HEK293 (cell line): ENCODE data around the gene HLA-DPB1.
A peak's percentile ranks its signal among the peaks of the same experiment; 100 is the strongest.

Source experiments
- CTCF ChIA-PET: fragments of 350-600 bp; formaldehyde crosslinking; extraction: SDS; loops from one replicate; lab custom pipeline; 2021; ENCODE audit warnings: antibody characterized with exemption; lab: Yijun Ruan, JAX
- POLR2A ChIA-PET: fragments of 300-600 bp; formaldehyde crosslinking; extraction: SDS; loops from one replicate; lab custom pipeline; 2020; ENCODE audit warnings: antibody characterized with exemption, inconsistent platforms; lab: Yijun Ruan, JAX
- H3K27ac ChIP-seq: fragments of 200-500 bp; sonication (Bioruptor generic); 2 replicates; pipeline ENCODE4 v1.5.1; 2014; ENCODE audit warnings: low read depth, low read length, control low read depth, inconsistent platforms; ENCODE audit errors: extremely low read depth
- H3K36me3 ChIP-seq, 2 experiments: fragments of 200-500 bp in 1 of 2; sonication (Bioruptor generic) in 1 of 2; 1 replicate in 1 of 2; 2 replicates in 1 of 2; pipeline ENCODE4 v1.5.1; 2014 to 2017; ENCODE audit warnings: inconsistent platforms in 2 of 2, low read length in 2 of 2; ENCODE audit not compliant: control insufficient read depth in 2 of 2, insufficient read depth in 1 of 2
- H3K4me1 ChIP-seq: fragments of 200-500 bp; sonication (Bioruptor generic); 2 replicates; pipeline ENCODE4 v1.5.1; 2014; ENCODE audit warnings: mild to moderate bottlenecking, low read length, inconsistent platforms; ENCODE audit not compliant: control insufficient read depth, insufficient read depth
- H3K4me3 ChIP-seq: 2 replicates; pipeline ENCODE4 v1.5.1; 2011; ENCODE audit warnings: low read depth, mild to moderate bottlenecking, control low read depth, low read length, moderate library complexity
- H3K9me3 ChIP-seq: fragments of 200-500 bp; sonication (Bioruptor generic); 2 replicates; pipeline ENCODE4 v1.5.1; 2014; ENCODE audit warnings: low read depth, low read length, inconsistent platforms; ENCODE audit not compliant: control insufficient read depth, insufficient read depth
- BCL11A ChIP-seq: fragments of 450-650 bp; formaldehyde crosslinking; IDR thresholded peaks from 2 replicates; pipeline ENCODE4 v1.5.1; 2016; ENCODE audit warnings: low read depth, missing biosample characterization, missing genetic modification characterization
- BCL11B ChIP-seq: fragments of 450-650 bp; formaldehyde crosslinking; IDR thresholded peaks from 2 replicates; pipeline ENCODE4 v1.5.1; 2016; ENCODE audit warnings: low read depth, missing biosample characterization, missing genetic modification characterization
- GLI4 ChIP-seq: fragments of 450-650 bp; formaldehyde crosslinking; IDR thresholded peaks from 2 replicates; pipeline ENCODE4 v1.5.1; 2016; ENCODE audit warnings: missing biosample characterization, missing genetic modification characterization
- HIC1 ChIP-seq: fragments of 450-650 bp; formaldehyde crosslinking; IDR thresholded peaks from 2 replicates; pipeline ENCODE4 v1.5.1; 2016; ENCODE audit warnings: missing biosample characterization, missing genetic modification characterization
- HOXC10 ChIP-seq: sonication (generic); formaldehyde crosslinking; IDR thresholded peaks from 2 replicates; pipeline ENCODE4 v1.8.1; 2023; ENCODE audit warnings: mild to moderate bottlenecking, missing genetic modification reagents
- HOXD13 ChIP-seq: sonication (generic); formaldehyde crosslinking; IDR thresholded peaks from 2 replicates; pipeline ENCODE4 v1.8.0; 2022; ENCODE audit warnings: missing genetic modification reagents, borderline replicate concordance
- MZF1 ChIP-seq: fragments of 450-650 bp; formaldehyde crosslinking; IDR thresholded peaks from 2 replicates; pipeline ENCODE4 v1.5.1; 2017; ENCODE audit warnings: missing biosample characterization, missing genetic modification characterization, borderline replicate concordance
- PRDM4 ChIP-seq: fragments of 450-650 bp; formaldehyde crosslinking; IDR thresholded peaks from 2 replicates; pipeline ENCODE4 v1.5.1; 2017; ENCODE audit warnings: missing biosample characterization, missing genetic modification characterization
- ZFHX2 ChIP-seq: fragments of 450-650 bp; formaldehyde crosslinking; conservative IDR thresholded peaks from 2 replicates; pipeline ENCODE4 v1.5.1; 2016; ENCODE audit warnings: missing biosample characterization, missing genetic modification characterization
- ZNF132 ChIP-seq: fragments of 450-650 bp; formaldehyde crosslinking; IDR thresholded peaks from 2 replicates; pipeline ENCODE4 v1.5.1; 2017; ENCODE audit warnings: missing biosample characterization, missing genetic modification characterization, borderline replicate concordance
- ZNF140 ChIP-seq: fragments of 450-650 bp; formaldehyde crosslinking; IDR thresholded peaks from 2 replicates; pipeline ENCODE4 v1.5.1; 2016; ENCODE audit warnings: missing biosample characterization, missing genetic modification characterization
- ZNF169 ChIP-seq: fragments of 450-650 bp; formaldehyde crosslinking; IDR thresholded peaks from 2 replicates; pipeline ENCODE4 v1.5.1; 2016; ENCODE audit warnings: missing biosample characterization, missing genetic modification characterization
- ZNF274 ChIP-seq, 2 experiments: fragments of 200-500 bp in 1 of 2; fragments of 450-650 bp in 1 of 2; sonication (Bioruptor generic) in 1 of 2; formaldehyde crosslinking in 1 of 2; IDR thresholded peaks; 2 replicates each; pipeline versions ENCODE4 v1.5.1 to v1.6.1; 2014 to 2016; ENCODE audit warnings: borderline replicate concordance in 1 of 2, inconsistent platforms in 1 of 2, low read length in 1 of 2, missing biosample characterization in 1 of 2, missing genetic modification characterization in 1 of 2
- ZNF391 ChIP-seq: fragments of 450-650 bp; formaldehyde crosslinking; IDR thresholded peaks from 2 replicates; pipeline ENCODE4 v1.5.1; 2016; ENCODE audit warnings: low read depth, missing biosample characterization, missing genetic modification characterization, borderline replicate concordance
- ZNF433 ChIP-seq: fragments of 450-650 bp; formaldehyde crosslinking; IDR thresholded peaks from 2 replicates; pipeline ENCODE4 v1.5.1; 2016; ENCODE audit warnings: missing biosample characterization, missing genetic modification characterization, low read depth
- ZNF629 ChIP-seq: fragments of 450-650 bp; formaldehyde crosslinking; IDR thresholded peaks from 2 replicates; pipeline ENCODE4 v1.5.1; 2017; ENCODE audit warnings: missing biosample characterization, missing genetic modification characterization
- ZNF654 ChIP-seq: fragments of 450-650 bp; formaldehyde crosslinking; IDR thresholded peaks from 2 replicates; pipeline ENCODE4 v1.5.1; 2016; ENCODE audit warnings: low read depth, missing biosample characterization, missing genetic modification characterization
- ZSCAN18 ChIP-seq: fragments of 450-650 bp; formaldehyde crosslinking; IDR thresholded peaks from 2 replicates; pipeline ENCODE4 v1.5.1; 2016; ENCODE audit warnings: missing biosample characterization, missing genetic modification characterization
- TF ChIP-seq, protein P1 (sequence below): fragments of 450-650 bp; formaldehyde crosslinking; IDR thresholded peaks from 2 replicates; pipeline ENCODE4 v1.5.1; 2016; ENCODE audit warnings: missing biosample characterization, missing genetic modification characterization
- TF ChIP-seq, protein P2 (sequence below): fragments of 450-650 bp; formaldehyde crosslinking; IDR thresholded peaks from 2 replicates; pipeline ENCODE4 v1.5.1; 2016; ENCODE audit warnings: missing biosample characterization, missing genetic modification characterization
- TF ChIP-seq, protein P3 (sequence below): fragments of 450-650 bp; formaldehyde crosslinking; IDR thresholded peaks from 2 replicates; pipeline ENCODE4 v1.5.1; 2016; ENCODE audit warnings: missing biosample characterization, missing genetic modification characterization
- TF ChIP-seq, protein P4 (sequence below): fragments of 450-650 bp; IDR thresholded peaks from 2 replicates; pipeline ENCODE4 v1.5.1; 2018; ENCODE audit warnings: missing biosample characterization, mild to moderate bottlenecking, missing genetic modification characterization

Gene HLA-DPB1

GRCh38 chr6:33080127-33081089, 4.6 kb downstream of the HLA-DPB1 start:
- peaks cover 0 to 12% of the 10 kb centered on the region in 2 experiments; a peak in 1 of 3 replicates for H3K36me3 ChIP-seq
- CTCF ChIA-PET = interaction anchor here (0.8 to 5.0 kb wide), 6 partner anchors 9 to 96 kb away, joined by 3 to 37 read pairs (median 6); no protein-coding TSS in a partner anchor
- peak overlapping the region; percentile 55; the same call in 1 of the 2 replicates for H3K27ac ChIP-seq
- peak overlapping the region; percentile 62 for H3K4me3 ChIP-seq
- POLR2A ChIA-PET = interaction anchor here (0.7 to 2.6 kb wide), 14 partner anchors 10 to 345 kb away, joined by 3 to 18 read pairs (median 3); partner anchors contain the start of genes HSD17B8, RING1, RPS18 and VPS52
- H3K9me3 ChIP-seq = no peaks in the 10 kb centered on the region
- peaks cover 5% of the 10 kb centered on the region for H3K4me1 ChIP-seq
- TF ChIP-seq, protein P1, sequence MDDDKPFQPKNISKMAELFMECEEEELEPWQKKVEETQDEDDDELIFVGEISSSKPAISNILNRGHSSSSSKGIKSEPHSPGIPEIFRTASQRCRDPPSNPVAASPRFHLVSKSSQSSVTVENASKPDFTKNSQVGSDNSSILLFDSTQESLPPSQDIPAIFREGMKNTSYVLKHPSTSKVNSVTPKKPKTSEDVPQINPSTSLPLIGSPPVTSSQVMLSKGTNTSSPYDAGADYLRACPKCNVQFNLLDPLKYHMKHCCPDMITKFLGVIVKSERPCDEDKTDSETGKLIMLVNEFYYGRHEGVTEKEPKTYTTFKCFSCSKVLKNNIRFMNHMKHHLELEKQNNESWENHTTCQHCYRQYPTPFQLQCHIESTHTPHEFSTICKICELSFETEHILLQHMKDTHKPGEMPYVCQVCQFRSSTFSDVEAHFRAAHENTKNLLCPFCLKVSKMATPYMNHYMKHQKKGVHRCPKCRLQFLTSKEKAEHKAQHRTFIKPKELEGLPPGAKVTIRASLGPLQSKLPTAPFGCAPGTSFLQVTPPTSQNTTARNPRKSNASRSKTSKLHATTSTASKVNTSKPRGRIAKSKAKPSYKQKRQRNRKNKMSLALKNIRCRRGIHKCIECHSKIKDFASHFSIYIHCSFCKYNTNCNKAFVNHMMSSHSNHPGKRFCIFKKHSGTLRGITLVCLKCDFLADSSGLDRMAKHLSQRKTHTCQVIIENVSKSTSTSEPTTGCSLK (tag by site-specific recombination) = no peak
- no peak for TF ChIP-seq ZNF654 (tag by site-specific recombination)
- no peak for TF ChIP-seq ZNF140 (tag by site-specific recombination)
- no peak for TF ChIP-seq HOXD13 (CRISPR knock-in tag)
- no peak; the same call in 1 of the 2 replicates for TF ChIP-seq GLI4
- TF ChIP-seq BCL11B (tag by site-specific recombination) = no peak
- TF ChIP-seq ZNF629 (tag by site-specific recombination) = 0 out of 2 replicates have a peak, but pooled peaks have one; percentile 54
- no peak for TF ChIP-seq ZSCAN18 (tag by site-specific recombination)
- peak; percentile 62; the same call in 1 of the 2 replicates for TF ChIP-seq ZNF391 (tag by site-specific recombination)
- peak; percentile 72 for TF ChIP-seq PRDM4 (tag by site-specific recombination)
- no peak for TF ChIP-seq ZNF169 (tag by site-specific recombination)
- no peak for TF ChIP-seq ZNF274 (IDR thresholded peaks at IDR 0.05; ENCODE audit: low read length)
- no peak for TF ChIP-seq ZNF274 (tag by site-specific recombination; IDR thresholded peaks at IDR 0.05; ENCODE audit: borderline replicate concordance)
- TF ChIP-seq, protein P2, sequence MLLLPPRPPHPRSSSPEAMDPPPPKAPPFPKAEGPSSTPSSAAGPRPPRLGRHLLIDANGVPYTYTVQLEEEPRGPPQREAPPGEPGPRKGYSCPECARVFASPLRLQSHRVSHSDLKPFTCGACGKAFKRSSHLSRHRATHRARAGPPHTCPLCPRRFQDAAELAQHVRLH (tag by site-specific recombination) = peak; percentile 79; the same call in 1 of the 2 replicates
- peak; percentile 85 for TF ChIP-seq MZF1 (tag by site-specific recombination)
- TF ChIP-seq, protein P3, sequence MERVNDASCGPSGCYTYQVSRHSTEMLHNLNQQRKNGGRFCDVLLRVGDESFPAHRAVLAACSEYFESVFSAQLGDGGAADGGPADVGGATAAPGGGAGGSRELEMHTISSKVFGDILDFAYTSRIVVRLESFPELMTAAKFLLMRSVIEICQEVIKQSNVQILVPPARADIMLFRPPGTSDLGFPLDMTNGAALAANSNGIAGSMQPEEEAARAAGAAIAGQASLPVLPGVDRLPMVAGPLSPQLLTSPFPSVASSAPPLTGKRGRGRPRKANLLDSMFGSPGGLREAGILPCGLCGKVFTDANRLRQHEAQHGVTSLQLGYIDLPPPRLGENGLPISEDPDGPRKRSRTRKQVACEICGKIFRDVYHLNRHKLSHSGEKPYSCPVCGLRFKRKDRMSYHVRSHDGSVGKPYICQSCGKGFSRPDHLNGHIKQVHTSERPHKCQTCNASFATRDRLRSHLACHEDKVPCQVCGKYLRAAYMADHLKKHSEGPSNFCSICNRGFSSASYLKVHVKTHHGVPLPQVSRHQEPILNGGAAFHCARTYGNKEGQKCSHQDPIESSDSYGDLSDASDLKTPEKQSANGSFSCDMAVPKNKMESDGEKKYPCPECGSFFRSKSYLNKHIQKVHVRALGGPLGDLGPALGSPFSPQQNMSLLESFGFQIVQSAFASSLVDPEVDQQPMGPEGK (tag by site-specific recombination) = peak; percentile 71
- TF ChIP-seq BCL11A (tag by site-specific recombination) = 0 out of 2 replicates have a peak, but pooled peaks have one; percentile 26
- TF ChIP-seq, protein P4, sequence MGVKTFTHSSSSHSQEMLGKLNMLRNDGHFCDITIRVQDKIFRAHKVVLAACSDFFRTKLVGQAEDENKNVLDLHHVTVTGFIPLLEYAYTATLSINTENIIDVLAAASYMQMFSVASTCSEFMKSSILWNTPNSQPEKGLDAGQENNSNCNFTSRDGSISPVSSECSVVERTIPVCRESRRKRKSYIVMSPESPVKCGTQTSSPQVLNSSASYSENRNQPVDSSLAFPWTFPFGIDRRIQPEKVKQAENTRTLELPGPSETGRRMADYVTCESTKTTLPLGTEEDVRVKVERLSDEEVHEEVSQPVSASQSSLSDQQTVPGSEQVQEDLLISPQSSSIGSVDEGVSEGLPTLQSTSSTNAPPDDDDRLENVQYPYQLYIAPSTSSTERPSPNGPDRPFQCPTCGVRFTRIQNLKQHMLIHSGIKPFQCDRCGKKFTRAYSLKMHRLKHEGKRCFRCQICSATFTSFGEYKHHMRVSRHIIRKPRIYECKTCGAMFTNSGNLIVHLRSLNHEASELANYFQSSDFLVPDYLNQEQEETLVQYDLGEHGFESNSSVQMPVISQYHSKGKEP (tag by site-specific recombination) = no peak
- TF ChIP-seq HOXC10 (CRISPR knock-in tag) = no peak
- peak; percentile 55 for TF ChIP-seq ZFHX2 (tag by site-specific recombination)
- TF ChIP-seq ZNF433 (tag by site-specific recombination) = no peak
- TF ChIP-seq HIC1 (tag by site-specific recombination) = no peak
- TF ChIP-seq ZNF132 (tag by site-specific recombination) = no peak
